Glomerular endothelial cell (primary cell): ENCODE measurements around the gene NPIPB4. TPM values are rescaled to one million over a fixed set of nuclear protein-coding genes. Genes with fewer than 3 reads are reported as not detected.
"Not testable (repeated sequence)": the region's sequence is repeated elsewhere in the genome, so short reads cannot be mapped to it uniquely, and the experiment has no call there.

Source experiments
- DNase-seq: peaks from one replicate; pipeline ENCODE4 v3.0.0-alpha.2; 2011; ENCODE audit warnings: low read depth, low spot score; ENCODE audit errors: extremely low read depth
- total RNA-seq: library from RNA; depleted of rRNA; stranded (reverse); fragments of >200 nt; gene quantifications from 2 replicates; pipeline ENCODE4 v1.2.3, GENCODE V29; 2015

Gene NPIPB4
- 17.1 and 50.2 TPM in 2 replicates for total RNA-seq

- not testable (repeated sequence) for DNase-seq
Observed at GRCh38 chr16:21857656-21858055, at the start of gene NPIPB4. Gene NPIPB4 (minus strand): TSS chr16:21857756. CDS start chr16:21857378, 378 bp downstream.

GRCh38 chr16:21898998-21899397 is 41.4 kb upstream of the NPIPB4 start:
- DNase-seq = not testable (repeated sequence)

GRCh38 chr16:21881988-21882387 is 24.4 kb upstream of the NPIPB4 start:
- not testable (repeated sequence) for DNase-seq

GRCh38 chr16:21837186-21837585 is 20.4 kb downstream of the NPIPB4 start:
- not testable (repeated sequence) for DNase-seq

- DNase-seq = not testable (repeated sequence)
Observed at GRCh38 chr16:21836334-21836733, 21.2 kb downstream of the NPIPB4 start.

GRCh38 chr16:21835747-21836146 is 21.8 kb downstream of the NPIPB4 start:
- not testable (repeated sequence) for DNase-seq

GRCh38 chr16:21834211-21834610 is 23.3 kb downstream of the NPIPB4 start:
- not testable (repeated sequence) for DNase-seq

GRCh38 chr16:21829929-21830328 is 27.6 kb downstream of the NPIPB4 start:
- DNase-seq = not testable (repeated sequence)

- not testable (repeated sequence) for DNase-seq
Observed at GRCh38 chr16:21826067-21826706, 31.4 kb downstream of the NPIPB4 start.

GRCh38 chr16:21825526-21825925 is 32.0 kb downstream of the NPIPB4 start:
- DNase-seq = not testable (repeated sequence)

GRCh38 chr16:21823258-21823657 is 34.3 kb downstream of the NPIPB4 start:
- not testable (repeated sequence) for DNase-seq

GRCh38 chr16:21820908-21821465 is 36.6 kb downstream of the NPIPB4 start:
- not testable (repeated sequence) for DNase-seq

GRCh38 chr16:21820028-21820907 is 37.3 kb downstream of the NPIPB4 start:
- DNase-seq = not testable (repeated sequence)

GRCh38 chr16:21819617-21820016 is 37.9 kb downstream of the NPIPB4 start:
- DNase-seq = not testable (repeated sequence)

GRCh38 chr16:21817012-21817411 is 40.5 kb downstream of the NPIPB4 start:
- not testable (repeated sequence) for DNase-seq

GRCh38 chr16:21815694-21816093 is 41.9 kb downstream of the NPIPB4 start:
- DNase-seq = not testable (repeated sequence)

GRCh38 chr16:21802375-21802663 is 55.2 kb downstream of the NPIPB4 start:
- DNase-seq = not testable (repeated sequence)

- DNase-seq = not testable (repeated sequence)
Observed at GRCh38 chr16:21801538-21802374, 55.8 kb downstream of the NPIPB4 start.

- DNase-seq = not testable (repeated sequence)
Observed at GRCh38 chr16:21798601-21799000, 59.0 kb downstream of the NPIPB4 start.

- not testable (repeated sequence) for DNase-seq
Observed at GRCh38 chr16:21793310-21793709, 64.2 kb downstream of the NPIPB4 start.

GRCh38 chr16:21790506-21790905 is 67.0 kb downstream of the NPIPB4 start:
- DNase-seq = not testable (repeated sequence)
